Spleen (tissue), 11 donors: ENCODE data around the gene LRRC56. TPM values are rescaled to one million over a fixed set of nuclear protein-coding genes. Genes with fewer than 3 reads are reported as not detected.

Source experiments
- DNase-seq: peaks from one replicate; pipeline ENCODE4 v3.0.0-alpha.2; 2020
- H3K27ac ChIP-seq, 8 donors: fragments of 200-600 bp; sonication (generic) in 7 of 8; 1 replicate in 4 of 8; 2 replicates in 4 of 8; pipeline versions ENCODE4 v1.5.0 to v1.8.0; 2016 to 2021; ENCODE audit warnings: inconsistent platforms in 4 of 8, mild to moderate bottlenecking in 4 of 8, moderate library complexity in 1 of 8
- H3K27me3 ChIP-seq, 7 donors: fragments of 200-600 bp; sonication (generic) in 6 of 7; replicated peaks in 1 of 7; 1 replicate in 4 of 7; 2 replicates in 3 of 7; pipeline versions ENCODE4 v1.5.0 to v1.8.0; 2016 to 2021; ENCODE audit warnings: inconsistent platforms in 3 of 7, mild to moderate bottlenecking in 1 of 7
- H3K36me3 ChIP-seq, 6 donors: fragments of 200-600 bp; sonication (generic) in 5 of 6; 1 replicate in 4 of 6; 2 replicates in 2 of 6; pipeline versions ENCODE4 v1.5.0 to v1.8.0; 2016 to 2021; ENCODE audit warnings: inconsistent platforms in 2 of 6
- H3K4me1 ChIP-seq, 6 donors: fragments of 200-600 bp; sonication (generic) in 5 of 6; 1 replicate in 3 of 6; 2 replicates in 3 of 6; pipeline versions ENCODE4 v1.5.0 to v1.8.0; 2016 to 2021; ENCODE audit warnings: inconsistent platforms in 3 of 6
- H3K4me3 ChIP-seq, 8 donors: fragments of 200-600 bp; sonication (generic) in 7 of 8; 1 replicate in 4 of 8; 2 replicates in 4 of 8; pipeline versions ENCODE4 v1.5.0 to v1.8.0; 2016 to 2021; ENCODE audit warnings: inconsistent platforms in 4 of 8, mild to moderate bottlenecking in 4 of 8, moderate library complexity in 2 of 8
- H3K9me3 ChIP-seq, 8 donors: fragments of 200-600 bp; sonication (generic) in 7 of 8; 1 replicate in 4 of 8; 2 replicates in 4 of 8; pipeline versions ENCODE4 v1.5.0 to v1.8.0; 2016 to 2021; ENCODE audit warnings: inconsistent platforms in 4 of 8
- CTCF ChIP-seq, 11 experiments: fragments of 200-600 bp in 7 of 11; fragments of 450-650 bp in 4 of 11; sonication (generic) in 4 of 11; IDR thresholded peaks in 8 of 11; conservative IDR thresholded peaks in 3 of 11; 1 replicate in 7 of 11; 2 replicates in 4 of 11; pipeline versions ENCODE4 v1.4.0 to v1.8.0; 2016 to 2021; ENCODE audit warnings: antibody characterized with exemption in 11 of 11, inconsistent platforms in 4 of 11, mild to moderate bottlenecking in 1 of 11
- POLR2A ChIP-seq, 3 donors: fragments of 450-650 bp; IDR thresholded peaks; one replicate each; pipeline ENCODE4 v1.5.1; 2017; ENCODE audit warnings: antibody characterized with exemption in 3 of 3, mild to moderate bottlenecking in 1 of 3
- POLR2AphosphoS5 ChIP-seq, 3 donors: sonication (generic); formaldehyde crosslinking; IDR thresholded peaks; one replicate each; pipeline ENCODE4 v1.5.1; 2017; ENCODE audit warnings: antibody characterized with exemption in 3 of 3
- WGBS, 5 donors: extraction: QIAGEN DNeasy Blood & Tissue Kit in 3 of 5; methylation state at CpG; one replicate each; pipeline versions ENCODE4 v1.1.5 to v1.1.7; 2013 to 2018; 5-methylcytosine and 5-hydroxymethylcytosine counted together
- intact Hi-C: fragments of 100-400 bp; cut with DNase I; formaldehyde crosslinking; loops from one replicate; pipeline ENCODE4 v1.15.0; 2023; ENCODE audit warnings: low total_unique reads
- polyA plus RNA-seq, 3 donors: library from polyadenylated mRNA; stranded (reverse); fragments of 200-250 nt; gene quantifications; one replicate each; pipeline ENCODE4 v1.2.1, GENCODE V29; 2013
- total RNA-seq, 7 donors: library from RNA; depleted of rRNA in 3 of 7; stranded (reverse); fragments of >200 nt in 3 of 7; fragmentation: NEBNext Ultra II Directional in 4 of 7; extraction: Animal tissue kit (Norgen Biotek cat#: 25700) in 4 of 7; gene quantifications; one replicate each; pipeline versions ENCODE4 v1.1.0 to v1.2.1, GENCODE V29; 2016 to 2021
- donor health status: healthy with polysubstance abuse.
- donor health status: DM: no; HTN: no; CAD: no; lungs with moderate emphysema.
- donor health status: DM: no; HTN: no; CAD: no.
- donor health status: Bipolar disorder and iron deficiency.
- donor health status: healthy.
- donor health status: DM: no; HTN: no; CAD: no.
- donor health status: DM: yes; HTN: yes; CAD: no.

The LRRC56 gene
- total and polyA plus RNA-seq, 10 donors, result 1.0 to 4.6 (median 2.3) TPM

GRCh38 chr11:540583-541432 lies 3.5 kb downstream of the LRRC56 start:
- Histone ChIP-seq H3K36me3 (no peaks in the 10 kb centered on the region), H3K4me3 (no peak overlapping the region), H3K4me1 (peaks cover 20 to 28% (median 26%) of the 10 kb centered on the region in 6 donors), H3K27me3 (peaks cover 0 to 23% (median 0%) of the 10 kb centered on the region in 7 donors), H3K27ac (no peak overlapping the region), H3K9me3 (no peaks in the 10 kb centered on the region)
- TF ChIP-seq POLR2AphosphoS5 (IDR thresholded peaks at IDR 0.05), result no peak
- TF ChIP-seq POLR2A (IDR thresholded peaks at IDR 0.05), result no peak
- TF ChIP-seq CTCF (IDR thresholded peaks at IDR 0.05 in 8 of 11, conservative IDR thresholded peaks at IDR 0.05 in 3 of 11), result no peak
- peak; percentile 74 for DNase-seq
- 88 to 95% (median 92%) methylated on average over 12 to 23 of the region's 23 CpGs for WGBS, 5 donors
- intact Hi-C loops, result no loop called here

GRCh38 chr11:541433-541885 lies 4.1 kb downstream of the LRRC56 start:
- Histone ChIP-seq H3K4me1 (peaks cover 18 to 22% (median 20%) of the 10 kb centered on the region in 6 donors), H3K27me3 (peaks cover 0 to 17% (median 0%) of the 10 kb centered on the region in 7 donors), H3K36me3 (no peaks in the 10 kb centered on the region), H3K4me3 (no peak overlapping the region), H3K9me3 (no peaks in the 10 kb centered on the region), H3K27ac (no peak overlapping the region)
- intact Hi-C loops, result no loop called here
- peak; percentile 70 for DNase-seq
- no peak for TF ChIP-seq CTCF (IDR thresholded peaks at IDR 0.05 in 8 of 11, conservative IDR thresholded peaks at IDR 0.05 in 3 of 11)
- TF ChIP-seq POLR2A (IDR thresholded peaks at IDR 0.05), result no peak
- TF ChIP-seq POLR2AphosphoS5 (IDR thresholded peaks at IDR 0.05), result no peak
- 88 to 96% (median 92%) methylated on average over 11 to 20 of the region's 20 CpGs for WGBS, 5 donors

- TF ChIP-seq CTCF (IDR thresholded peaks at IDR 0.05 in 8 of 11, conservative IDR thresholded peaks at IDR 0.05 in 3 of 11) (no peak), POLR2AphosphoS5 (IDR thresholded peaks at IDR 0.05) (no peak), POLR2A (IDR thresholded peaks at IDR 0.05) (no peak)
- no peaks in the 10 kb centered on the region for H3K36me3 ChIP-seq
- H3K9me3 ChIP-seq, result no peaks in the 10 kb centered on the region
- DNase-seq, result no peak
- H3K27ac ChIP-seq, result no peak overlapping the region
- H3K27me3 ChIP-seq, result no peaks in the 10 kb centered on the region
- no peak overlapping the region for H3K4me3 ChIP-seq
- 73 to 88% (median 79%) methylated on average over 3 to 5 of the region's 5 CpGs for WGBS, 5 donors
- intact Hi-C loops, result no loop called here
- H3K4me1 ChIP-seq, result no peaks in the 10 kb centered on the region
These were observed 7.5 kb downstream of the LRRC56 start for GRCh38 chr11:544817-545166.

- no peak for TF ChIP-seq POLR2A (IDR thresholded peaks at IDR 0.05)
- TF ChIP-seq POLR2AphosphoS5 (IDR thresholded peaks at IDR 0.05), result no peak
- no peak for TF ChIP-seq CTCF (IDR thresholded peaks at IDR 0.05 in 8 of 11, conservative IDR thresholded peaks at IDR 0.05 in 3 of 11)
- Histone ChIP-seq H3K9me3 (no peaks in the 10 kb centered on the region), H3K4me3 (no peak overlapping the region), H3K4me1 (no peaks in the 10 kb centered on the region), H3K36me3 (peaks cover 0 to 3% (median 0%) of the 10 kb centered on the region in 6 donors), H3K27me3 (no peaks in the 10 kb centered on the region), H3K27ac (no peak overlapping the region)
- 84 to 93% (median 91%) methylated on average over 10 to 11 of the region's 11 CpGs for WGBS, 5 donors
- intact Hi-C loops, result no loop called here
- DNase-seq, result no peak
These were observed 7.8 kb downstream of the LRRC56 start for GRCh38 chr11:545171-545570.
